Inflammatory macrophage treated with lipopolysaccharide for 4 hours (primary cell): ENCODE data around the gene BTAF1.

Experiments
- DNase-seq: peaks from one replicate; pipeline ENCODE4 v3.0.0-alpha.2; 2020

Gene BTAF1

DNA sequence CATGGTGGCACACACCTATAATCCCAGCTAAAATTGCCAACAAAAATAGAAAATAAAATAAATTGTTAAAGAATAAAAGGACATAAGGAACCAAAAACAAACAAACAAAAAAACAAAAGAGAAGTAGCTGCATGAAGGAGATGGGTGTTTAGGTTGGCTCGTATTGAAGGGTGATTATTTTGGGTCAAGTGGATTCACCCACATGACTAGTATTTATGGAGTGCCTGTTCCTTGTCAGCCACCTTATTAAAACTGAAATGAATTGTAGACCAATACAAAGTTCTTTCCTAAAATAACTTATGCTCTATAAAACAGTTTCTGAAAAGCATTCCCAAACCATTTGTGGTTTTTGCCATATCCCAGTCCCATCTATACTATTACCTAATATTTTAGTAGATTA, 138.7 kb downstream of the BTAF1 start:
- DNase-seq = no peak

DNA sequence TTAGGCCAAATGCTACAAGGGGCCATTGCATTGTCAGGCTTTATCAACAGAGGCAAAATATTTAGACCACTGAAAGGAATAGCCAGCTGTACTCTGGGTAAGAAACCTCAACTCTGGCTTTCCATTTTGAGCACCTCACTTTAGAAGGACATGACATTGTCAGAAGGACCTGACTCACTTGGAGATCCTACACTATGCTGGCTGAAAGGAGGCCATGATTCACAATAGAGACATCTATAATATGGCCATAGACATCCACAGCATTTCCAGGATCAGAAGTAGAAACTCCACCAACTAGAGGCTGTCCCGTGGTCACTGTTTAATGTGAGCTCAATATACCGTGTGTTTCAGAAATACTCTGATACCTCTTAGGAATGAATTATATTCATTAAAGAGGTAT, 140.9 kb downstream of the BTAF1 start:
- no peak for DNase-seq

DNA sequence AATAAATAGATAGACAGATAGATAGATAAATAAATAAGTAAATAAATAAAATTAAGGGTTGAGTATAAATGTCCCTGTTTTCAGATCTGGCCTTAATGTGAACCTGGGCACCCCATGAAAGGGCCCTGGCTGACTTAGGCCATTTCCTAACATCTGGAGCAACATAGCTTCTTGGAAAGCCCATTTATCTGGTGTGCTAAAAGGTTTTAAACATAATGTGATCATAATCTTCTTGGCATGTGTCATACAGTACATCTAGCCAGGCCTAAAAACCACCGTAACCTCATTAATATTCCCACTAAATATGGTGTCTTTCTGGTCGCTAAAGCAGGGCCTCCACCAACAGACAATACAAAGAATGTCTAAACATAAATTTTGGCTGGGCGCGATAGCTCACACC, 142.8 kb downstream of the BTAF1 start:
- DNase-seq = no peak

- DNase-seq = no peak
Observed at GRCh38 chr10:92068900-92069299, 145.3 kb downstream of the BTAF1 start.

DNA sequence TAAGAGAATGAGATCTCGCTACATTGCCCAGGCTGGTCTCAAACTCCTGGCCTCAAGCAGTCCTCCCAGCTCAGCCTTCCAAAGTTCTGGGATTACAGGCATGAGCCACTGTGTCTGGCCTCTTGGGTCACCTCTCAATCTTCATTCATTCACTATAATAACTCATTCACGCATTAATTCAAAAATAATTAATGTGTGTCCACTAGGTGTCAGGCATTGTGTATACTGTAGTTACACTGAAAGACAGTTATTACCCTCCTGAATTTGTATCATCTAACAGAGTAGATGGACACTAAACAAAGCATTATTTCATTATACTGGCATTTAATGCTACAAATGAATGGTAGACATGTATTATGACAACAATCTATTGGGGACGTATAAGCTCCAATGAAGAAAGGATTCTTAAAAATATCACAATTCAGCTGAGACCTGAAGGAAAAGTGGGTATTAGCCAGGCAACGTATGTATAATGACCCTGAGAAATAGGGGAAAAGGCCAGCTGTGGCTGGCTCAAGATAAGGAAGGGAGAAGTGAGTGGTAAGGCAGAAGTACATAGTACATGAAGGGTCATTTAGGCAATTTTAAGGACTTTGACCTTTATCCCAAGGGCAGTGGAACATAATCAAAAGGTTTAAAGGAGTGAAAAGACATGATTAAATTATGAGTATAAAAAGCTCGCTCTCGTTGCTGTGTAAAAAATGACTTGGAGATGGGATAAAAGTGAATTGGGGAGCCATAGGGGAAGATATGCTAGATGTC, 150.7 kb downstream of the BTAF1 start:
- DNase-seq = peak; percentile 22

DNA sequence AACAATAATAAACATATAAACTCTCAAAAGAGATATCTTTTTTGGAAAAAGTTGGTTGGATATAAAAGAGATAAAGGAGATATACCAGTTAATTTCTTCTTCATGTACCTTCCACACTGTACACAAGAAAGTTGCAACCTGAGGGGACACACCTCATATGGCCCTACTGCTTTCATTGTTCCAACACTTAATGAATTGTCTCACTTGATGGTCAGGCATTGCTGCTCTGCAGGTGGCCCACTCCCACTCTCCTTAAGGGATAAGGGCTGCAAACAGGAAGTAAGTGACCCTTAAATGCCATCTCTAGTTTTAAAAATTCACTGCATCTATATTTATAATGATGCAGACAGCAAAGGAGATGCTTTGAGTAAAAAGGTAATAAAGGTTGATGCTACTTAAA, 152.3 kb downstream of the BTAF1 start:
- no peak for DNase-seq

DNA sequence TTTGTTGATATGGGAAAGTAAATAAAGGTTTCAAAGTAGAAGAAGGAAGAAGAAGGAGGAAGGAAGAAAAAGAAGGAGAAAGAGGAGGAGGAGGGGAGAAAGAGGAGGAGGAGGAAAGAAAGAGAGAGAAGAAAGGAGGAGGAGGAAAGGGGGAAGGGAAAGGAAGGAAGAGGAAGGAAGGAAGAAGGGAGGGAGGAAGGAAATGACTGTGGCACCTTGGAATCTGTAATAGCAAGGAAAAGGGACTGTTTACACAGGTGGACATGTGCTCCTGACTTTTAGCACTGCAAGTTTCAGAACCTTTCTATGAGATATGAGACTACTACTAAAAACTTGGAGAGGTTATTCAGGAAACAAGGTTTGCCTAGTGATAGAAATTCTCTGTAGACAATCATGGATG, 153.2 kb downstream of the BTAF1 start:
- no peak for DNase-seq

- DNase-seq = no peak
Observed at GRCh38 chr10:92079003-92079402, 155.4 kb downstream of the BTAF1 start.
